GM23338 (cell line): ENCODE data around the gene GFPT2. TPM values are rescaled to one million over a fixed set of nuclear protein-coding genes. Genes with fewer than 3 reads are reported as not detected.
A peak's percentile ranks its signal among the peaks of the same experiment; 100 is the strongest.

Experiments
- ATAC-seq: fragments of 200-7000 bp; cut with Tn5 transposase; 3 replicates; pipeline ENCODE4 v1.9.1; 2020
- DNase-seq: peaks from one replicate; pipeline ENCODE4 v3.0.0-alpha.2; 2015; ENCODE audit warnings: low spot score
- H2AFZ ChIP-seq: fragments of 200-600 bp; sonication (generic); 2 replicates; pipeline ENCODE4 v1.8.0; 2016; ENCODE audit warnings: antibody characterized with exemption, mild to moderate bottlenecking, moderate library complexity
- H3F3A ChIP-seq: fragments of 200-600 bp; sonication (generic); replicated peaks from 2 replicates; pipeline ENCODE4 v1.8.0; 2017; ENCODE audit warnings: antibody characterized with exemption, mixed run types, low read depth
- H3K27ac ChIP-seq: fragments of 200-600 bp; sonication (generic); 2 replicates; pipeline ENCODE4 v1.6.1; 2016; ENCODE audit warnings: low read depth
- H3K27me3 ChIP-seq: fragments of 200-600 bp; sonication (generic); 2 replicates; pipeline ENCODE4 v1.8.0; 2016; ENCODE audit warnings: mild to moderate bottlenecking, mixed run types, moderate library complexity; ENCODE audit not compliant: insufficient read depth
- H3K36me3 ChIP-seq: fragments of 200-600 bp; sonication (generic); 2 replicates; pipeline ENCODE4 v1.8.0; 2016; ENCODE audit warnings: mild to moderate bottlenecking; ENCODE audit not compliant: insufficient read depth
- H3K4me1 ChIP-seq: fragments of 200-600 bp; sonication (generic); 2 replicates; pipeline ENCODE4 v1.8.0; 2016; ENCODE audit warnings: mild to moderate bottlenecking, moderate library complexity; ENCODE audit not compliant: insufficient read depth
- H3K4me2 ChIP-seq: fragments of 200-600 bp; sonication (generic); 2 replicates; pipeline ENCODE4 v1.7.1; 2017; ENCODE audit warnings: mixed run types
- H3K4me3 ChIP-seq: fragments of 200-600 bp; sonication (generic); 2 replicates; pipeline ENCODE4 v1.6.1; 2016; ENCODE audit warnings: mixed run types
- H3K79me2 ChIP-seq: fragments of 200-600 bp; sonication (generic); replicated peaks from 2 replicates; pipeline ENCODE4 v1.8.0; 2017; ENCODE audit warnings: mild to moderate bottlenecking; ENCODE audit not compliant: insufficient read depth
- H3K9me2 ChIP-seq: fragments of 200-600 bp; sonication (generic); 2 replicates; pipeline ENCODE4 v1.8.0; 2017; ENCODE audit not compliant: insufficient read depth
- H4K20me1 ChIP-seq: fragments of 200-600 bp; sonication (generic); replicated peaks from 2 replicates; pipeline ENCODE4 v1.8.0; 2017; ENCODE audit warnings: mild to moderate bottlenecking; ENCODE audit not compliant: insufficient read depth
- H3K27ac Mint-ChIP-seq: 2 replicates; pipeline ENCODE4 v1.8.0; 2020; ENCODE audit warnings: inconsistent platforms, mild to moderate bottlenecking, moderate library complexity, mixed read lengths
- H3K27me3 Mint-ChIP-seq: 3 replicates; pipeline ENCODE4 v1.8.0; 2022; ENCODE audit warnings: low read depth, mild to moderate bottlenecking, moderate library complexity, mixed read lengths, inconsistent platforms; ENCODE audit not compliant: insufficient read depth, poor library complexity
- H3K36me3 Mint-ChIP-seq: 3 replicates; pipeline ENCODE4 v1.8.0; 2021; ENCODE audit warnings: low read depth, mild to moderate bottlenecking, inconsistent platforms, moderate library complexity, mixed read lengths
- H3K4me1 Mint-ChIP-seq: 3 replicates; pipeline ENCODE4 v1.8.0; 2020; ENCODE audit warnings: mild to moderate bottlenecking, inconsistent platforms, mixed read lengths
- H3K4me3 Mint-ChIP-seq: 3 replicates; pipeline ENCODE4 v1.8.0; 2021; ENCODE audit warnings: moderate library complexity, mild to moderate bottlenecking, inconsistent platforms, mixed read lengths
- H3K9me3 Mint-ChIP-seq: 3 replicates; pipeline ENCODE4 v1.8.0; 2020; ENCODE audit warnings: moderate library complexity, mild to moderate bottlenecking, inconsistent platforms, mixed read lengths
- CREB1 ChIP-seq: fragments of 250-450 bp; sonication (Bioruptor Pico); IDR thresholded peaks from 2 replicates; pipeline ENCODE4 v1.5.0; 2020; ENCODE audit warnings: low read depth, mild to moderate bottlenecking, moderate library complexity
- EZH2phosphoT487 ChIP-seq: fragments of 200-600 bp; sonication (generic); IDR thresholded peaks from one replicate; pipeline ENCODE4 v1.8.1; 2018; ENCODE audit warnings: antibody characterized with exemption; ENCODE audit not compliant: unreplicated experiment
- NANOG ChIP-seq: IDR thresholded peaks from 2 replicates; pipeline ENCODE4 v1.6.1; 2016; ENCODE audit warnings: antibody characterized with exemption, borderline replicate concordance
- ZNF331 ChIP-seq: fragments of 250-450 bp; sonication (Bioruptor Pico); IDR thresholded peaks from 2 replicates; pipeline ENCODE4 v1.5.0; 2020; ENCODE audit warnings: low read depth, mild to moderate bottlenecking, moderate library complexity
- polyA plus RNA-seq: library from polyadenylated mRNA; unstranded; fragments of >200 nt; fragmentation: Nextera tagmentation; extraction: Ambion mirVana; gene quantifications from 2 replicates; pipeline ENCODE4 v1.2.1, GENCODE V29; 2016
- total RNA-seq: library from RNA; depleted of rRNA; stranded (reverse); fragments of >200 nt; shearing (Covaris generic); gene quantifications from 2 replicates; pipeline ENCODE4 v1.2.3, GENCODE V29; 2014
- TF ChIP-seq, protein P1 (sequence below): IDR thresholded peaks from 2 replicates; pipeline ENCODE4 v1.6.1; 2016; ENCODE audit warnings: antibody characterized with exemption
- TF ChIP-seq, protein P2 (sequence below), 2 experiments: fragments of 200-600 bp in 1 of 2; sonication (generic) in 1 of 2; conservative IDR thresholded peaks; 2 replicates each; pipeline versions ENCODE4 v1.5.1 to v1.6.1; 2016 to 2017; ENCODE audit warnings: antibody characterized with exemption in 2 of 2, low read depth in 2 of 2, mild to moderate bottlenecking in 2 of 2, moderate library complexity in 1 of 2
- TF ChIP-seq, protein P3 (sequence below): fragments of 250-450 bp; sonication (Bioruptor Pico); IDR thresholded peaks from 2 replicates; pipeline ENCODE4 v1.5.0; 2020; ENCODE audit warnings: mild to moderate bottlenecking, moderate library complexity

The GFPT2 gene
- total and polyA plus RNA-seq, 2 experiments from 2014 or later = 82.6 to 120 TPM

DNA sequence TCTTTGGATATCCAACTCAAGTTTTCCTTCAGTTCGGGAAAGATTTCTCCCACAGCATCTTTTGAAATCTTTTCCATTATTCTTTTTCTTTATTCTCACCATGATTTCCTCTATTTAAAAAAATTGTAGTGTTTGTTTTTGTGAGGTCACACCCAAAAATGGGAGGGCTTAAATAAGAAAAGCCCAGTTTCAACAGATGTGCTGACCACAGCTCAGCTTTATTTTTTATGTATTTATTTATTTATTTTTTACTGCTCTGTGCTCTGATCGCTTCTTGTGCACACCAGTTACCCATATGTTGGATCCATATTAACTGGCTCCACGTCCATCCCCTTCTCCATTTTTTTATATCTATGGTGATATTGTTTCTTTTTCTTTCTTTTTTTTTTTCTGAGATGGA, 20.3 kb downstream of the GFPT2 start:
- H3K9me2 ChIP-seq = no peaks in the 10 kb centered on the region
- Mint-ChIP-seq H3K27ac (no peak overlapping the region), H3K27me3 (peaks cover 20% of the 10 kb centered on the region), H3K9me3 (peaks cover 4% of the 10 kb centered on the region; the same call in 2 of the 3 replicates), H3K36me3 (peaks cover 97% of the 10 kb centered on the region), H3K4me3 (no peak overlapping the region), H3K4me1 (peaks cover 25% of the 10 kb centered on the region)
- TF ChIP-seq CREB1 (no peak), ZNF331 (CRISPR knock-in tag) (no peak), EZH2phosphoT487 (no peak), NANOG (no peak)
- TF ChIP-seq, protein P1, sequence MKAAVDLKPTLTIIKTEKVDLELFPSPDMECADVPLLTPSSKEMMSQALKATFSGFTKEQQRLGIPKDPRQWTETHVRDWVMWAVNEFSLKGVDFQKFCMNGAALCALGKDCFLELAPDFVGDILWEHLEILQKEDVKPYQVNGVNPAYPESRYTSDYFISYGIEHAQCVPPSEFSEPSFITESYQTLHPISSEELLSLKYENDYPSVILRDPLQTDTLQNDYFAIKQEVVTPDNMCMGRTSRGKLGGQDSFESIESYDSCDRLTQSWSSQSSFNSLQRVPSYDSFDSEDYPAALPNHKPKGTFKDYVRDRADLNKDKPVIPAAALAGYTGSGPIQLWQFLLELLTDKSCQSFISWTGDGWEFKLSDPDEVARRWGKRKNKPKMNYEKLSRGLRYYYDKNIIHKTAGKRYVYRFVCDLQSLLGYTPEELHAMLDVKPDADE = no peak
- TF ChIP-seq, protein P2, sequence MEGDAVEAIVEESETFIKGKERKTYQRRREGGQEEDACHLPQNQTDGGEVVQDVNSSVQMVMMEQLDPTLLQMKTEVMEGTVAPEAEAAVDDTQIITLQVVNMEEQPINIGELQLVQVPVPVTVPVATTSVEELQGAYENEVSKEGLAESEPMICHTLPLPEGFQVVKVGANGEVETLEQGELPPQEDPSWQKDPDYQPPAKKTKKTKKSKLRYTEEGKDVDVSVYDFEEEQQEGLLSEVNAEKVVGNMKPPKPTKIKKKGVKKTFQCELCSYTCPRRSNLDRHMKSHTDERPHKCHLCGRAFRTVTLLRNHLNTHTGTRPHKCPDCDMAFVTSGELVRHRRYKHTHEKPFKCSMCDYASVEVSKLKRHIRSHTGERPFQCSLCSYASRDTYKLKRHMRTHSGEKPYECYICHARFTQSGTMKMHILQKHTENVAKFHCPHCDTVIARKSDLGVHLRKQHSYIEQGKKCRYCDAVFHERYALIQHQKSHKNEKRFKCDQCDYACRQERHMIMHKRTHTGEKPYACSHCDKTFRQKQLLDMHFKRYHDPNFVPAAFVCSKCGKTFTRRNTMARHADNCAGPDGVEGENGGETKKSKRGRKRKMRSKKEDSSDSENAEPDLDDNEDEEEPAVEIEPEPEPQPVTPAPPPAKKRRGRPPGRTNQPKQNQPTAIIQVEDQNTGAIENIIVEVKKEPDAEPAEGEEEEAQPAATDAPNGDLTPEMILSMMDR (conservative IDR thresholded peaks at IDR 0.05; ENCODE audit: low read depth in 2 of 2) = no peak
- TF ChIP-seq, protein P3, sequence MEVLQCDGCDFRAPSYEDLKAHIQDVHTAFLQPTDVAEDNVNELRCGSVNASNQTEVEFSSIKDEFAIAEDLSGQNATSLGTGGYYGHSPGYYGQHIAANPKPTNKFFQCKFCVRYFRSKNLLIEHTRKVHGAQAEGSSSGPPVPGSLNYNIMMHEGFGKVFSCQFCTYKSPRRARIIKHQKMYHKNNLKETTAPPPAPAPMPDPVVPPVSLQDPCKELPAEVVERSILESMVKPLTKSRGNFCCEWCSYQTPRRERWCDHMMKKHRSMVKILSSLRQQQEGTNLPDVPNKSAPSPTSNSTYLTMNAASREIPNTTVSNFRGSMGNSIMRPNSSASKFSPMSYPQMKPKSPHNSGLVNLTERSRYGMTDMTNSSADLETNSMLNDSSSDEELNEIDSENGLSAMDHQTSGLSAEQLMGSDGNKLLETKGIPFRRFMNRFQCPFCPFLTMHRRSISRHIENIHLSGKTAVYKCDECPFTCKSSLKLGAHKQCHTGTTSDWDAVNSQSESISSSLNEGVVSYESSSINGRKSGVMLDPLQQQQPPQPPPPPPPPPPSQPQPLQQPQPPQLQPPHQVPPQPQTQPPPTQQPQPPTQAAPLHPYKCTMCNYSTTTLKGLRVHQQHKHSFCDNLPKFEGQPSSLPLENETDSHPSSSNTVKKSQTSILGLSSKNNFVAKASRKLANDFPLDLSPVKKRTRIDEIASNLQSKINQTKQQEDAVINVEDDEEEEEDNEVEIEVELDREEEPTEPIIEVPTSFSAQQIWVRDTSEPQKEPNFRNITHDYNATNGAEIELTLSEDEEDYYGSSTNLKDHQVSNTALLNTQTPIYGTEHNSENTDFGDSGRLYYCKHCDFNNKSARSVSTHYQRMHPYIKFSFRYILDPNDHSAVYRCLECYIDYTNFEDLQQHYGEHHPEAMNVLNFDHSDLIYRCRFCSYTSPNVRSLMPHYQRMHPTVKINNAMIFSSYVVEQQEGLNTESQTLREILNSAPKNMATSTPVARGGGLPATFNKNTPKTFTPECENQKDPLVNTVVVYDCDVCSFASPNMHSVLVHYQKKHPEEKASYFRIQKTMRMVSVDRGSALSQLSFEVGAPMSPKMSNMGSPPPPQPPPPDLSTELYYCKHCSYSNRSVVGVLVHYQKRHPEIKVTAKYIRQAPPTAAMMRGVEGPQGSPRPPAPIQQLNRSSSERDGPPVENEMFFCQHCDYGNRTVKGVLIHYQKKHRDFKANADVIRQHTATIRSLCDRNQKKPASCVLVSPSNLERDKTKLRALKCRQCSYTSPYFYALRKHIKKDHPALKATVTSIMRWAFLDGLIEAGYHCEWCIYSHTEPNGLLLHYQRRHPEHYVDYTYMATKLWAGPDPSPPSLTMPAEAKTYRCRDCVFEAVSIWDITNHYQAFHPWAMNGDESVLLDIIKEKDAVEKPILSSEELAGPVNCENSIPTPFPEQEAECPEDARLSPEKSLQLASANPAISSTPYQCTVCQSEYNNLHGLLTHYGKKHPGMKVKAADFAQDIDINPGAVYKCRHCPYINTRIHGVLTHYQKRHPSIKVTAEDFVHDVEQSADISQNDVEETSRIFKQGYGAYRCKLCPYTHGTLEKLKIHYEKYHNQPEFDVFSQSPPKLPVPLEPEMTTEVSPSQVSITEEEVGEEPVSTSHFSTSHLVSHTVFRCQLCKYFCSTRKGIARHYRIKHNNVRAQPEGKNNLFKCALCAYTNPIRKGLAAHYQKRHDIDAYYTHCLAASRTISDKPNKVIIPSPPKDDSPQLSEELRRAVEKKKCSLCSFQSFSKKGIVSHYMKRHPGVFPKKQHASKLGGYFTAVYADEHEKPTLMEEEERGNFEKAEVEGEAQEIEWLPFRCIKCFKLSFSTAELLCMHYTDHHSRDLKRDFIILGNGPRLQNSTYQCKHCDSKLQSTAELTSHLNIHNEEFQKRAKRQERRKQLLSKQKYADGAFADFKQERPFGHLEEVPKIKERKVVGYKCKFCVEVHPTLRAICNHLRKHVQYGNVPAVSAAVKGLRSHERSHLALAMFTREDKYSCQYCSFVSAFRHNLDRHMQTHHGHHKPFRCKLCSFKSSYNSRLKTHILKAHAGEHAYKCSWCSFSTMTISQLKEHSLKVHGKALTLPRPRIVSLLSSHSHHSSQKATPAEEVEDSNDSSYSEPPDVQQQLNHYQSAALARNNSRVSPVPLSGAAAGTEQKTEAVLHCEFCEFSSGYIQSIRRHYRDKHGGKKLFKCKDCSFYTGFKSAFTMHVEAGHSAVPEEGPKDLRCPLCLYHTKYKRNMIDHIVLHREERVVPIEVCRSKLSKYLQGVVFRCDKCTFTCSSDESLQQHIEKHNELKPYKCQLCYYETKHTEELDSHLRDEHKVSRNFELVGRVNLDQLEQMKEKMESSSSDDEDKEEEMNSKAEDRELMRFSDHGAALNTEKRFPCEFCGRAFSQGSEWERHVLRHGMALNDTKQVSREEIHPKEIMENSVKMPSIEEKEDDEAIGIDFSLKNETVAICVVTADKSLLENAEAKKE (CRISPR knock-in tag) = no peak
- no peak overlapping the region for H2AFZ ChIP-seq
- H3F3A ChIP-seq = peaks cover 47% of the 10 kb centered on the region
- no peak for DNase-seq
- H3K27me3 ChIP-seq = no peaks in the 10 kb centered on the region
- no peak overlapping the region for H3K4me3 ChIP-seq
- H3K4me1 ChIP-seq = peaks cover 15% of the 10 kb centered on the region
- H3K79me2 ChIP-seq = peaks cover 12% of the 10 kb centered on the region
- peak overlapping the region; percentile 89 for H3K27ac ChIP-seq
- H3K4me2 ChIP-seq = no peak overlapping the region
- no peak for ATAC-seq
- peaks cover 67% of the 10 kb centered on the region for H3K36me3 ChIP-seq
- H4K20me1 ChIP-seq = no peaks in the 10 kb centered on the region
